Karpas-422 (cell line): ENCODE results near the gene OCEL1. TPM values are rescaled to one million over a fixed set of nuclear protein-coding genes. Genes with fewer than 3 reads are reported as not detected.

Experiments
- DNase-seq: peaks from one replicate; pipeline ENCODE4 v3.0.0-alpha.2; 2015
- H2AFZ ChIP-seq: fragments of 200-600 bp; sonication (generic); 2 replicates; pipeline ENCODE4 v1.6.1; 2014; ENCODE audit warnings: antibody characterized with exemption, low read length, mixed read lengths
- H3K27ac ChIP-seq: fragments of 200-600 bp; sonication (generic); 2 replicates; pipeline ENCODE4 v1.5.1; 2014; ENCODE audit warnings: mild to moderate bottlenecking, low read length, moderate library complexity
- H3K27me3 ChIP-seq: fragments of 200-600 bp; sonication (generic); 2 replicates; pipeline ENCODE4 v1.6.1; 2014; ENCODE audit warnings: low read length, mixed read lengths
- H3K36me3 ChIP-seq: fragments of 200-600 bp; sonication (generic); 2 replicates; pipeline ENCODE4 v1.6.1; 2014; ENCODE audit warnings: low read length, mixed read lengths; ENCODE audit not compliant: insufficient read depth
- H3K4me1 ChIP-seq: fragments of 200-600 bp; sonication (generic); 2 replicates; pipeline ENCODE4 v1.6.1; 2014; ENCODE audit warnings: mild to moderate bottlenecking, low read length, mixed read lengths
- H3K4me2 ChIP-seq: fragments of 200-600 bp; sonication (generic); 2 replicates; pipeline ENCODE4 v1.6.1; 2014; ENCODE audit warnings: low read length, low read depth, mild to moderate bottlenecking; ENCODE audit not compliant: poor library complexity, severe bottlenecking
- H3K4me3 ChIP-seq: fragments of 200-600 bp; sonication (generic); 2 replicates; pipeline ENCODE4 v1.5.1; 2014; ENCODE audit warnings: mild to moderate bottlenecking, antibody characterized with exemption, low read length, mixed read lengths
- H3K79me2 ChIP-seq: fragments of 200-600 bp; sonication (generic); 2 replicates; pipeline ENCODE4 v1.6.1; 2014; ENCODE audit warnings: mild to moderate bottlenecking, low read length, mixed read lengths
- H3K9ac ChIP-seq: fragments of 200-600 bp; sonication (generic); 2 replicates; pipeline ENCODE4 v1.6.0; 2014; ENCODE audit warnings: low read length
- H3K9me2 ChIP-seq: fragments of 200-600 bp; sonication (generic), shearing (Covaris generic); replicated peaks from 2 replicates; pipeline ENCODE4 v1.6.0; 2014; ENCODE audit warnings: mild to moderate bottlenecking, low read length, moderate library complexity; ENCODE audit not compliant: insufficient read depth
- H3K9me3 ChIP-seq: fragments of 300-700, 200-600 bp; sonication (generic); 2 replicates; pipeline ENCODE4 v1.6.1; 2014; ENCODE audit warnings: low read length, mixed read lengths
- H4K20me1 ChIP-seq: fragments of 200-600 bp; sonication (generic); 2 replicates; pipeline ENCODE4 v1.6.1; 2014; ENCODE audit warnings: mild to moderate bottlenecking, antibody characterized with exemption, low read length, low read depth; ENCODE audit not compliant: insufficient read depth
- total RNA-seq: library from RNA; depleted of rRNA; stranded (reverse); fragments of >200 nt; shearing (Covaris generic); gene quantifications from 2 replicates; pipeline ENCODE4 v1.2.3, GENCODE V29; 2014; ENCODE audit warnings: low replicate concordance

OCEL1 gene
- total RNA-seq, 1 experiment from 2014 or later = 13.0 TPM

GRCh38 chr19:17215127-17215971 is 10.7 kb upstream of the OCEL1 start, which contains the start of gene USE1:
TSS of gene USE1 (plus strand) at chr19:17215357. CDS start at chr19:17215406, 49 bp downstream.
- peak within 1 kb of the TSS; percentile 83 for H3K4me2 ChIP-seq
- H4K20me1 ChIP-seq = no peaks in the 10 kb centered on the region
- H3K9me2 ChIP-seq = no peaks in the 10 kb centered on the region
- no peaks in the 10 kb centered on the region for H3K9me3 ChIP-seq
- DNase-seq = peak; percentile 97
- peak within 1 kb of the TSS; percentile 70 for H3K27ac ChIP-seq
- H2AFZ ChIP-seq = peak within 1 kb of the TSS; percentile 80; the same call in 1 of the 2 replicates
- peak within 1 kb of the TSS; percentile 74 for H3K4me3 ChIP-seq
- H3K4me1 ChIP-seq = peaks cover 19% of the 10 kb centered on the region
- no peaks in the 10 kb centered on the region for H3K27me3 ChIP-seq
- peaks cover 28% of the 10 kb centered on the region for H3K36me3 ChIP-seq
- H3K9ac ChIP-seq = peak within 1 kb of the TSS; percentile 84
- no peaks in the 10 kb centered on the region for H3K79me2 ChIP-seq

GRCh38 chr19:17216058-17216670 is 9.9 kb upstream of the OCEL1 start:
- Histone ChIP-seq H3K27ac (no peak overlapping the region), H3K36me3 (peaks cover 24% of the 10 kb centered on the region), H3K27me3 (no peaks in the 10 kb centered on the region), H3K4me2 (peak overlapping the region; percentile 83), H3K9me2 (no peaks in the 10 kb centered on the region), H3K79me2 (no peaks in the 10 kb centered on the region), H3K9ac (peak overlapping the region; percentile 84), H3K9me3 (no peaks in the 10 kb centered on the region), H4K20me1 (no peaks in the 10 kb centered on the region), H2AFZ (no peak overlapping the region), H3K4me1 (peaks cover 18% of the 10 kb centered on the region), H3K4me3 (peak overlapping the region; percentile 74)
- DNase-seq = no peak

GRCh38 chr19:17219286-17219685 is 6.7 kb upstream of the OCEL1 start:
- H3K9ac ChIP-seq = no peak overlapping the region
- DNase-seq = no peak
- H3K36me3 ChIP-seq = peaks cover 24% of the 10 kb centered on the region
- no peak overlapping the region for H2AFZ ChIP-seq
- H3K79me2 ChIP-seq = no peaks in the 10 kb centered on the region
- no peaks in the 10 kb centered on the region for H3K27me3 ChIP-seq
- H3K9me2 ChIP-seq = no peaks in the 10 kb centered on the region
- H3K9me3 ChIP-seq = no peaks in the 10 kb centered on the region
- H4K20me1 ChIP-seq = no peaks in the 10 kb centered on the region
- H3K27ac ChIP-seq = no peak overlapping the region
- H3K4me3 ChIP-seq = no peak overlapping the region
- peaks cover 22% of the 10 kb centered on the region for H3K4me1 ChIP-seq
- H3K4me2 ChIP-seq = no peak overlapping the region

GRCh38 chr19:17220207-17220758 is 5.7 kb upstream of the OCEL1 start:
- H3K9me3 ChIP-seq = no peaks in the 10 kb centered on the region
- no peak overlapping the region for H2AFZ ChIP-seq
- H3K36me3 ChIP-seq = peaks cover 24% of the 10 kb centered on the region
- no peak overlapping the region for H3K9ac ChIP-seq
- no peak overlapping the region for H3K27ac ChIP-seq
- no peak overlapping the region for H3K4me2 ChIP-seq
- no peak for DNase-seq
- peaks cover 13% of the 10 kb centered on the region for H3K4me1 ChIP-seq
- no peaks in the 10 kb centered on the region for H3K9me2 ChIP-seq
- H3K4me3 ChIP-seq = no peak overlapping the region
- no peaks in the 10 kb centered on the region for H4K20me1 ChIP-seq
- no peaks in the 10 kb centered on the region for H3K79me2 ChIP-seq
- H3K27me3 ChIP-seq = no peaks in the 10 kb centered on the region

GRCh38 chr19:17225053-17225452 is 973 bp upstream of the OCEL1 start:
- Histone ChIP-seq H3K4me1 (peaks cover 16% of the 10 kb centered on the region), H4K20me1 (no peaks in the 10 kb centered on the region), H3K4me2 (no peak overlapping the region), H3K9me2 (no peaks in the 10 kb centered on the region), H2AFZ (no peak overlapping the region), H3K4me3 (no peak overlapping the region), H3K9ac (no peak overlapping the region), H3K36me3 (no peaks in the 10 kb centered on the region), H3K27me3 (no peaks in the 10 kb centered on the region), H3K27ac (no peak overlapping the region), H3K9me3 (no peaks in the 10 kb centered on the region), H3K79me2 (peaks cover 8% of the 10 kb centered on the region)
- no peak for DNase-seq

- H3K4me1 ChIP-seq = peaks cover 16% of the 10 kb centered on the region
- no peak overlapping the region for H2AFZ ChIP-seq
- no peak overlapping the region for H3K9ac ChIP-seq
- no peak for DNase-seq
- H3K36me3 ChIP-seq = no peaks in the 10 kb centered on the region; the same call in 1 of the 2 replicates
- 0 out of 2 replicates have a peak, but pooled peaks cover 7% of the 10 kb centered on the region for H4K20me1 ChIP-seq
- peaks cover 8% of the 10 kb centered on the region for H3K79me2 ChIP-seq
- H3K4me2 ChIP-seq = peak overlapping the region; percentile 94
- H3K9me2 ChIP-seq = no peaks in the 10 kb centered on the region
- H3K4me3 ChIP-seq = no peak overlapping the region
- H3K27ac ChIP-seq = no peak overlapping the region
- H3K27me3 ChIP-seq = no peaks in the 10 kb centered on the region
- H3K9me3 ChIP-seq = no peaks in the 10 kb centered on the region
These were observed 1.9 kb downstream of the OCEL1 start for GRCh38 chr19:17227798-17228367.

- Histone ChIP-seq H3K9ac (no peak overlapping the region), H2AFZ (no peak overlapping the region), H3K4me2 (no peak overlapping the region), H3K27me3 (no peaks in the 10 kb centered on the region), H3K4me1 (peaks cover 20% of the 10 kb centered on the region), H3K27ac (no peak overlapping the region), H4K20me1 (peaks cover 13% of the 10 kb centered on the region; the same call in 1 of the 2 replicates), H3K9me2 (no peaks in the 10 kb centered on the region), H3K36me3 (no peaks in the 10 kb centered on the region; the same call in 1 of the 2 replicates), H3K4me3 (no peak overlapping the region), H3K79me2 (peaks cover 27% of the 10 kb centered on the region), H3K9me3 (no peaks in the 10 kb centered on the region)
- no peak for DNase-seq
These were observed 3.9 kb downstream of the OCEL1 start for GRCh38 chr19:17229890-17230289.

- H3K4me3 ChIP-seq = no peak overlapping the region
- H3K9me2 ChIP-seq = no peaks in the 10 kb centered on the region
- H2AFZ ChIP-seq = no peak overlapping the region
- peaks cover 22% of the 10 kb centered on the region for H3K4me1 ChIP-seq
- no peak overlapping the region for H3K9ac ChIP-seq
- peaks cover 13% of the 10 kb centered on the region; the same call in 1 of the 2 replicates for H4K20me1 ChIP-seq
- H3K27me3 ChIP-seq = no peaks in the 10 kb centered on the region
- no peaks in the 10 kb centered on the region; the same call in 1 of the 2 replicates for H3K36me3 ChIP-seq
- no peak for DNase-seq
- H3K79me2 ChIP-seq = peaks cover 24% of the 10 kb centered on the region
- H3K27ac ChIP-seq = no peak overlapping the region
- H3K4me2 ChIP-seq = no peak overlapping the region
- H3K9me3 ChIP-seq = no peaks in the 10 kb centered on the region
These were observed 6.2 kb downstream of the OCEL1 start for GRCh38 chr19:17232258-17232657.
